K562 (cell line): ENCODE measurements around the gene CST5.

Experiments used
- BRCA1 ChIP-seq, 2 experiments: fragments of 450-650 bp in 1 of 2; sonication (generic) in 1 of 2; formaldehyde crosslinking in 1 of 2; IDR thresholded peaks; 2 replicates each; pipeline versions ENCODE4 v1.5.0 to v1.6.1; 2017 to 2020; ENCODE audit warnings: mild to moderate bottlenecking in 1 of 2, missing genetic modification reagents in 1 of 2
- CHD2 ChIP-seq: IDR thresholded peaks from 2 replicates; pipeline ENCODE4 v1.6.1; 2011; ENCODE audit warnings: low read depth, low read length
- CTCF ChIP-seq, 3 experiments: IDR thresholded peaks in 2 of 3; conservative IDR thresholded peaks in 1 of 3; 2 replicates each; pipeline ENCODE4 v1.5.1; 2011 to 2012; ENCODE audit warnings: low read length in 3 of 3, mild to moderate bottlenecking in 3 of 3, control low read depth in 2 of 3, improper control_type of control experiment in 1 of 3, inconsistent platforms in 1 of 3, low read depth in 1 of 3, mixed read lengths in 1 of 3, moderate library complexity in 1 of 3; ENCODE audit not compliant: insufficient read depth in 2 of 3
- FOXA3 ChIP-seq, 2 experiments: fragments of 450-650 bp in 1 of 2; sonication (generic) in 1 of 2; formaldehyde crosslinking; IDR thresholded peaks in 1 of 2; conservative IDR thresholded peaks in 1 of 2; 2 replicates each; pipeline versions ENCODE4 v1.4.0 to v1.8.0; 2020 to 2022; ENCODE audit warnings: mild to moderate bottlenecking in 2 of 2, missing genetic modification reagents in 1 of 2
- GTF2E2 ChIP-seq: fragments of 200-800 bp; sonication (Bioruptor generic); IDR thresholded peaks from 2 replicates; pipeline ENCODE4 v1.6.1; 2016; ENCODE audit warnings: missing genetic modification characterization, missing compliant biosample characterization
- HMGXB4 ChIP-seq: sonication (generic); formaldehyde crosslinking; IDR thresholded peaks from 2 replicates; pipeline ENCODE4 v1.8.1; 2023; ENCODE audit warnings: mild to moderate bottlenecking, missing genetic modification reagents
- MAX ChIP-seq: sonication (generic); formaldehyde crosslinking; IDR thresholded peaks from 2 replicates; pipeline ENCODE4 v1.9.0; 2022; ENCODE audit warnings: mild to moderate bottlenecking, missing genetic modification reagents
- RBM14 ChIP-seq: fragments of 200-400 bp; formaldehyde crosslinking; IDR thresholded peaks from 2 replicates; pipeline ENCODE4 v1.6.1; 2018; ENCODE audit warnings: low read depth, mild to moderate bottlenecking, low read length, moderate library complexity, borderline replicate concordance; ENCODE audit not compliant: insufficient read depth
- ZNF318 ChIP-seq, 2 experiments: fragments of 450-650 bp; IDR thresholded peaks; 2 replicates each; pipeline ENCODE4 v1.6.1; 2016; ENCODE audit warnings: mild to moderate bottlenecking in 2 of 2, borderline replicate concordance in 1 of 2, low read depth in 1 of 2, moderate library complexity in 1 of 2

- TF ChIP-seq GTF2E2 (tag) = no peak
- no peak for TF ChIP-seq HMGXB4
- TF ChIP-seq BRCA1 (IDR thresholded peaks at IDR 0.05) = no peak
- TF ChIP-seq BRCA1 (CRISPR knock-in tag; IDR thresholded peaks at IDR 0.05) = no peak
- TF ChIP-seq FOXA3 (CRISPR knock-in tag; conservative IDR thresholded peaks at IDR 0.05 in 1 of 2, IDR thresholded peaks at IDR 0.05 in 1 of 2) = no peak
- no peak for TF ChIP-seq RBM14
- TF ChIP-seq CTCF (IDR thresholded peaks at IDR 0.05 in 2 of 3, conservative IDR thresholded peaks at IDR 0.05 in 1 of 3; ENCODE audit: insufficient read depth in 2 of 3, low read depth in 1 of 3, low read length in 3 of 3) = no peak
- no peak for TF ChIP-seq ZNF318 (IDR thresholded peaks at IDR 0.05; ENCODE audit: borderline replicate concordance in 1 of 2, low read depth in 1 of 2)
- no peak for TF ChIP-seq MAX (CRISPR knock-in tag)
- TF ChIP-seq CHD2 = no peak
Measured at GRCh38 chr20:23924751-23925150, 45.2 kb upstream of the CST5 start.
